ENCODE measurements around the gene PTP4A1. TPM values are rescaled to one million over a fixed set of nuclear protein-coding genes. Genes with fewer than 3 reads are reported as not detected.
A peak's percentile ranks its signal among the peaks of the same experiment; 100 is the strongest.

The PTP4A1 gene
- total and polyA plus RNA-seq, 2 experiments from 2014 or later = 213 to 264 TPM

DNA sequence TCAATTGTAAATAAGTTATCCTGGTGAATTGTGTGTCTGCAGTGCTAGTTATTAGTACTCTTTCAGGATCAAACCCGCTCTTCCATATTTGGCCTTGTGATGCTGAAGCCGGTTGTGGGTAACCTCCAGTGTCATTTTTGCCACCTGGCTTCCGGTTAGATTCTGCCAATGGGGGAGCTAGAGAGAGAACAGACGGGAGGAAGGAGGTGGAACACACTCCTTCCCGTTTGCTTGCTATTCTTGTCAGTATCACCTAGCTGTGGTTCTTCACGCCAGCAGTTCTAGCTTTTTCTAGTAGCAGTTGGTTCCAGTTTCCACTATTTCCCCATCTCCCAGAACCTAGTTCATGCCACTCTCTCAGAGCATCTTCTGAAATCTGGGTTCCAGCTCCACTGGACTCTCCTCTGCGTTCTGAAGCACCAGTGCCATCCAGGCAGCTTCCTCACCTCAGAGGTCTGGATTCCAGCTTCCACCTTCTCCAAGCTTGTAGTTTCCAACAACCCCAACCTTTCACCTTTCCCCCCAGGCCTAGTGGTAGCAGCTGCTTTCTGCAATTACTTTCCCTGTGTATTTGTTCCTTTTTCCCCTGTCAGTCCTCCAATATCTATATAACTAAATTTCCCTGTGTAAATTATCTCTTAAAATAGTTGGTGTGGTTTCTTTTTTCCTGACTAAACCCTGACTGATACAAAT, 46.9 kb upstream of the PTP4A1 start:
- no peaks in the 10 kb centered on the region for H3K9me2 ChIP-seq (replicated peaks; ENCODE audit: insufficient read depth)
- H3K4me1 ChIP-seq (ENCODE audit: insufficient read depth) = peaks cover 19% of the 10 kb centered on the region
- no peak overlapping the region for H3K27ac ChIP-seq
- no peak for DNase-seq (ENCODE audit: low spot score)
- 79% methylated on average over 7 of the region's 7 CpGs for WGBS (ENCODE audit: low lambda C conversion rate, missing lambda C conversion rate)
- no peak overlapping the region for H2AFZ ChIP-seq
- no peaks in the 10 kb centered on the region for H3K27me3 ChIP-seq
- TF ChIP-seq, protein P1, sequence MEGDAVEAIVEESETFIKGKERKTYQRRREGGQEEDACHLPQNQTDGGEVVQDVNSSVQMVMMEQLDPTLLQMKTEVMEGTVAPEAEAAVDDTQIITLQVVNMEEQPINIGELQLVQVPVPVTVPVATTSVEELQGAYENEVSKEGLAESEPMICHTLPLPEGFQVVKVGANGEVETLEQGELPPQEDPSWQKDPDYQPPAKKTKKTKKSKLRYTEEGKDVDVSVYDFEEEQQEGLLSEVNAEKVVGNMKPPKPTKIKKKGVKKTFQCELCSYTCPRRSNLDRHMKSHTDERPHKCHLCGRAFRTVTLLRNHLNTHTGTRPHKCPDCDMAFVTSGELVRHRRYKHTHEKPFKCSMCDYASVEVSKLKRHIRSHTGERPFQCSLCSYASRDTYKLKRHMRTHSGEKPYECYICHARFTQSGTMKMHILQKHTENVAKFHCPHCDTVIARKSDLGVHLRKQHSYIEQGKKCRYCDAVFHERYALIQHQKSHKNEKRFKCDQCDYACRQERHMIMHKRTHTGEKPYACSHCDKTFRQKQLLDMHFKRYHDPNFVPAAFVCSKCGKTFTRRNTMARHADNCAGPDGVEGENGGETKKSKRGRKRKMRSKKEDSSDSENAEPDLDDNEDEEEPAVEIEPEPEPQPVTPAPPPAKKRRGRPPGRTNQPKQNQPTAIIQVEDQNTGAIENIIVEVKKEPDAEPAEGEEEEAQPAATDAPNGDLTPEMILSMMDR (IDR thresholded peaks at IDR 0.05; ENCODE audit: poor library complexity) = no peak
- TF ChIP-seq EZH2phosphoT487 (IDR thresholded peaks at IDR 0.05; ENCODE audit: low read depth, severe bottlenecking, unreplicated experiment) (no peak), EZH2 (IDR thresholded peaks at IDR 0.05; ENCODE audit: borderline replicate concordance) (no peak)
- H3K79me2 ChIP-seq = peaks cover 8% of the 10 kb centered on the region
- no peak overlapping the region for H3K4me3 ChIP-seq
- H3K36me3 ChIP-seq (replicated peaks; ENCODE audit: insufficient read depth, low read depth) = no peaks in the 10 kb centered on the region
- no peaks in the 10 kb centered on the region for H4K20me1 ChIP-seq (ENCODE audit: insufficient read depth, poor library complexity, severe bottlenecking)
- no peaks in the 10 kb centered on the region for H3K9me3 ChIP-seq (ENCODE audit: low read depth)
- H3K4me2 ChIP-seq = no peak overlapping the region

DNA sequence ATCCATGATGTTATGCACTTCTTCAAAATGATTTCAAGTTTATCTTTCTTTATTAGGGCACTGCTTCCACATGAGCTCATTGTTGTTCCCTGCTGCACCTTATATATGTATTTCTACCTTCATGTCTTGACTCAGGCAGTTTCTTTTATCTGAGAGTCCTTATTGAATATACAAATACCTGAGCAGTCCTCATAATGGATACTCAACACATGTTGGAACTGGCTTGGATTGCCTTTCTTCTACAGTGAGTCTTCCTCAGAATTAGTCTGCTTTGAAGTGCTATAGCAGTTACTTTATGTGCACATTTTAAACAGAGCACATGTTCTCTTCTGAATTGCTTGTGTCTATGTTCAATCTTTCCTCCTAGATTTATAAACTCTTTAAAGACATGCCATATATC, 45.3 kb upstream of the PTP4A1 start:
- no peaks in the 10 kb centered on the region for H3K9me3 ChIP-seq (ENCODE audit: low read depth)
- H3K4me1 ChIP-seq (ENCODE audit: insufficient read depth) = peaks cover 19% of the 10 kb centered on the region
- H2AFZ ChIP-seq = no peak overlapping the region
- H3K4me3 ChIP-seq = no peak overlapping the region
- peak overlapping the region; percentile 78 for H3K27ac ChIP-seq
- DNase-seq (ENCODE audit: low spot score) = no peak
- no peaks in the 10 kb centered on the region for H3K9me2 ChIP-seq (replicated peaks; ENCODE audit: insufficient read depth)
- H3K79me2 ChIP-seq = peaks cover 10% of the 10 kb centered on the region
- H3K36me3 ChIP-seq (replicated peaks; ENCODE audit: insufficient read depth, low read depth) = no peaks in the 10 kb centered on the region
- H3K27me3 ChIP-seq = no peaks in the 10 kb centered on the region
- TF ChIP-seq EZH2phosphoT487 (IDR thresholded peaks at IDR 0.05; ENCODE audit: low read depth, severe bottlenecking, unreplicated experiment) (no peak), EZH2 (IDR thresholded peaks at IDR 0.05; ENCODE audit: borderline replicate concordance) (no peak)
- TF ChIP-seq, protein P1 (IDR thresholded peaks at IDR 0.05; ENCODE audit: poor library complexity) = no peak
- no peaks in the 10 kb centered on the region for H4K20me1 ChIP-seq (ENCODE audit: insufficient read depth, poor library complexity, severe bottlenecking)
- H3K4me2 ChIP-seq = no peak overlapping the region

- no peaks in the 10 kb centered on the region for H3K36me3 ChIP-seq (replicated peaks; ENCODE audit: insufficient read depth, low read depth)
- H3K79me2 ChIP-seq = peaks cover 10% of the 10 kb centered on the region
- no peaks in the 10 kb centered on the region for H4K20me1 ChIP-seq (ENCODE audit: insufficient read depth, poor library complexity, severe bottlenecking)
- TF ChIP-seq, protein P1 (IDR thresholded peaks at IDR 0.05; ENCODE audit: poor library complexity) = no peak
- TF ChIP-seq EZH2 (IDR thresholded peaks at IDR 0.05; ENCODE audit: borderline replicate concordance) = no peak
- no peak for TF ChIP-seq EZH2phosphoT487 (IDR thresholded peaks at IDR 0.05; ENCODE audit: low read depth, severe bottlenecking, unreplicated experiment)
- peaks cover 19% of the 10 kb centered on the region for H3K4me1 ChIP-seq (ENCODE audit: insufficient read depth)
- no peaks in the 10 kb centered on the region for H3K9me2 ChIP-seq (replicated peaks; ENCODE audit: insufficient read depth)
- H3K27ac ChIP-seq = peak overlapping the region; percentile 80
- no peak overlapping the region for H2AFZ ChIP-seq
- H3K4me3 ChIP-seq = no peak overlapping the region
- WGBS (ENCODE audit: low lambda C conversion rate, missing lambda C conversion rate) = 69% methylated on average over 6 of the region's 6 CpGs
- no peaks in the 10 kb centered on the region for H3K27me3 ChIP-seq
- H3K4me2 ChIP-seq = peak overlapping the region; percentile 43
- H3K9me3 ChIP-seq (ENCODE audit: low read depth) = no peaks in the 10 kb centered on the region
- DNase-seq (ENCODE audit: low spot score) = peak; percentile 87
Measured at GRCh38 chr6:63527658-63528514, 44.4 kb upstream of the PTP4A1 start.

All from hepatocyte (in vitro differentiated cells).